Omental fat pad (tissue), 4 donors: ENCODE results near the gene MAPK10. TPM values are rescaled to one million over a fixed set of nuclear protein-coding genes. Genes with fewer than 3 reads are reported as not detected.

ENCODE experiments used
- ATAC-seq: fragments of 150-250 bp; one replicate; pipeline ENCODE4 v1.9.1; 2016; ENCODE audit warnings: mild to moderate bottlenecking, moderate library complexity; ENCODE audit not compliant: low FRiP score
- DNase-seq: peaks from one replicate; pipeline ENCODE4 v3.0.0-alpha.2; 2019; ENCODE audit warnings: low spot score
- total RNA-seq, 4 donors: library from RNA; depleted of rRNA; stranded (reverse); fragments of >200 nt; gene quantifications; one replicate each; pipeline ENCODE4 v1.1.0, GENCODE V29; 2016
- TF ChIP-seq, protein P1 (sequence below), 3 donors: fragments of 450-650 bp; IDR thresholded peaks; one replicate each; pipeline ENCODE4 v1.5.1; 2016 to 2017; ENCODE audit warnings: antibody characterized with exemption in 3 of 3, mild to moderate bottlenecking in 3 of 3, moderate library complexity in 2 of 3

MAPK10 gene
- total RNA-seq, 4 donors from 2014 or later, result 38.5 to 51.3 (median 41.4) TPM

DNA sequence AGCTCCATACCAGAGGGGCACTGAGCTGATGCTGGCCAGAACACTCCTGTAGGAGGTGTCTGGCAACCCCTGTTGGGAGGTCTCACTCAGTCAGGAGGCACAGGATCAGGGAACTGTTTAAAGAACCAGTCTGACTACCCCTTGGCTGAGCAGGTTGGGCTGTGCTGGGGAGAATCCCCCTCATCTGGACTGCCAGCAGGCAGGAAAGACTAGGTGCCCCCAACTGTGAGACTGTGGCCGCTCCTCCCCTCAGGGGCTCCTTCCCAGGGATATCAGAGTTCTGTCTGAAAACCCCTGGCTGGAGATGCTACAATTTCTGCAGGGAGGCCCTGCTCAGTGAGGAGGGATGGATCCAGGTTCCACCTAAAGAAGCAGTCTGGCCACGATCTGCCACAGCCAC, 245.3 kb downstream of the MAPK10 start:
- ATAC-seq, result no peak
- TF ChIP-seq, protein P1, sequence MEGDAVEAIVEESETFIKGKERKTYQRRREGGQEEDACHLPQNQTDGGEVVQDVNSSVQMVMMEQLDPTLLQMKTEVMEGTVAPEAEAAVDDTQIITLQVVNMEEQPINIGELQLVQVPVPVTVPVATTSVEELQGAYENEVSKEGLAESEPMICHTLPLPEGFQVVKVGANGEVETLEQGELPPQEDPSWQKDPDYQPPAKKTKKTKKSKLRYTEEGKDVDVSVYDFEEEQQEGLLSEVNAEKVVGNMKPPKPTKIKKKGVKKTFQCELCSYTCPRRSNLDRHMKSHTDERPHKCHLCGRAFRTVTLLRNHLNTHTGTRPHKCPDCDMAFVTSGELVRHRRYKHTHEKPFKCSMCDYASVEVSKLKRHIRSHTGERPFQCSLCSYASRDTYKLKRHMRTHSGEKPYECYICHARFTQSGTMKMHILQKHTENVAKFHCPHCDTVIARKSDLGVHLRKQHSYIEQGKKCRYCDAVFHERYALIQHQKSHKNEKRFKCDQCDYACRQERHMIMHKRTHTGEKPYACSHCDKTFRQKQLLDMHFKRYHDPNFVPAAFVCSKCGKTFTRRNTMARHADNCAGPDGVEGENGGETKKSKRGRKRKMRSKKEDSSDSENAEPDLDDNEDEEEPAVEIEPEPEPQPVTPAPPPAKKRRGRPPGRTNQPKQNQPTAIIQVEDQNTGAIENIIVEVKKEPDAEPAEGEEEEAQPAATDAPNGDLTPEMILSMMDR (IDR thresholded peaks at IDR 0.05), result no peak

GRCh38 chr4:86108834-86109233, 251.0 kb downstream of the MAPK10 start:
- TF ChIP-seq, protein P1 (IDR thresholded peaks at IDR 0.05), result no peak
- DNase-seq (no peak), ATAC-seq (no peak)

More for the DNA sequence above, 245.3 kb downstream of the MAPK10 start:
- no peak for DNase-seq

GRCh38 chr4:86108137-86108536, 251.7 kb downstream of the MAPK10 start:
- TF ChIP-seq, protein P1 (IDR thresholded peaks at IDR 0.05), result no peak
- ATAC-seq (no peak), DNase-seq (no peak)

- no peak for ATAC-seq
- no peak for DNase-seq
- TF ChIP-seq, protein P1 (IDR thresholded peaks at IDR 0.05), result no peak
These were observed 252.7 kb downstream of the MAPK10 start for GRCh38 chr4:86107112-86107511.

DNA sequence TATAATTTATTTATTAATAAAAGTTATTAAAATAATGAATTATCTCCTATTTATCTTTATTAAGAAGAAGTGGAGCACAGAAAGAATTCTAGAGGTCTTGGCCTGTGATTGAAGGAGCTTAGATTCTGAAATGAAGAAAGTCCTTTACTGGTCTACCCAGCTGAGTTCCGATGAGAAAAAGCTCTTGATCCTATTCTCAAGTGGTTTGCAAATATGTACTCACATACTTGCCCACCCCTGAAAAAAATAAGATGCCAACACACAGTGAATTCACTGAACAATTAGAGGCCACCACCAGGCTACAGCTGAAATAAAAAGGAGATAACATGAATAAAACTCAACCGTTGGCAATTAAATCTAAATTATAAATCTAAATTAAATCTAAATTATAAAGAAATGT, 253.4 kb downstream of the MAPK10 start:
- TF ChIP-seq, protein P1 (IDR thresholded peaks at IDR 0.05), result no peak
- ATAC-seq (no peak), DNase-seq (no peak)

DNA sequence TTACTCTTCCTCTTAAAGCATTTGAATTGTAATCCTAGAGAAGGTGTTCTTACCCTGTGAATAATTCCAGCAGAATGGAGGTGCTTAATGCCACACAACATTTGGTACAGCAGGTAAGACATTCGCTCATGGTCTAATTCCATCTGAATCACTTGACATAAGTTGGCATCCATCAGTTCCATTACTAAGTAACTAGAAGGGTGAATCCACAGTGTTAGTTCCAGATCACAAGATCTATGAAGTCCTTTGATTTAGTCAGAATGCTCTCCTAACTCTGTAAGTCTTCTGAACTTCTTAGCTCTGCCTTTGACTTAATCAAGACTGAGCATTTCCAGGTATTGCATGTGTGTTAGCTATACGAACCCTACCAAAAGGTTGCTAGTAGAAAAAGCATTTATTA, 258.0 kb downstream of the MAPK10 start:
- TF ChIP-seq, protein P1 (IDR thresholded peaks at IDR 0.05), result no peak
- ATAC-seq, result no peak
- no peak for DNase-seq

- TF ChIP-seq, protein P1 (IDR thresholded peaks at IDR 0.05), result no peak
- ATAC-seq, result no peak
- no peak for DNase-seq
These were observed 258.4 kb downstream of the MAPK10 start for GRCh38 chr4:86101410-86101809.
